GM18858 (cell line): Measurements from ENCODE around the gene ERBIN.
"Not testable (repeated sequence)": the region's sequence is repeated elsewhere in the genome, so short reads cannot be mapped to it uniquely, and the experiment has no call there.

Experiments
- ATAC-seq: cut with Tn5 transposase; IDR thresholded peaks from one replicate; pipeline ENCODE4 v1.9.1; 2021; ENCODE audit not compliant: unreplicated experiment

The ERBIN gene

DNA sequence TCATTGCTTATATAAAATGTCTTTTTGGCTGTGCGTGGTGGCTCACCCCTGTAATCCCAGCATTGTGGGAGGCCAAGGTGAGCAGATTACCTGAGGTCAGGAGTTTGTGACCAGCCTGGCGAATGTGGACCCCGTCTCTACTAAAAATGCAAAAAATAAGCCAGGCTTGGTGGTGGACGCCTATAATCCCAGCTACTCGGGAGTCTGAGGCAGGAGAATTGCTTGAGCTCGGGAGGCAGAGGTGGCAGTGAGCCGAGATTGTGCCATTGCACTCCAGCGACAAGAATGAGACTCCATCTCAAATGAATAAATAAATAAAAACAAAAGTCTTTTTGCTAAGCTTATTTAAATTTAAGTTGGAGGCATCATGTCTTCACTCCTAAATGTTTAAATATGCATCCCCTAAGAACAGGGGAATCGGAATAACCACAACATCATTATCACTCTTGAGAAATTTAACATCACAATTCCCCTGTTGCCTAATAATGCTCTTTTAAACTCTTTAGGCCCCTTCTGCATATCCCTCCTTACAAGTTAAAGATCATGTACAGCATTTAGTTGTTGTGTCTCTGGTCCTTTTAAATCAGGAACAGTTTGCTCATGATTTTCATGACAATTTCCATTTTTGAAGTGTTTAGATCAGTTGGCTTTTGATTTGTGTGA, 72.8 kb downstream of the ERBIN start:
- ATAC-seq, result no peak

DNA sequence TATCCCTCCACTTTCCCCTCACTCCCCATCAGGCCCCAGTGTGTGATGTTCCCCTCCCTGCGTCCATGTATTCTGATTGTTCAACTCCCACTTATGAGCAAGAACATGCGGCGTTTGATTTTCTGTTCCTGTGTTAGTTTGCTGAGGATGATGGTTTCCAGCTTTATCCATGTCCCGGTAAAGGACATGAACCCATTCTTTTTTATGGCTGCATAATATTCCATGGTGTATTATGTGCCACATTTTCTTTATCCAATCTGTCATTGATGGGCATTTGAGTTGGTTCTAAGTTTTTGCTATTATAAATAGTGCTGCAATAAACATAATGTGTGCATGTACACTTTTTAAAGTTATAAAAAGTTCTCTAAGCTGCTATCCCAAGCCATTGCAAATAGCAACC, 75.6 kb downstream of the ERBIN start:
- no peak for ATAC-seq

DNA sequence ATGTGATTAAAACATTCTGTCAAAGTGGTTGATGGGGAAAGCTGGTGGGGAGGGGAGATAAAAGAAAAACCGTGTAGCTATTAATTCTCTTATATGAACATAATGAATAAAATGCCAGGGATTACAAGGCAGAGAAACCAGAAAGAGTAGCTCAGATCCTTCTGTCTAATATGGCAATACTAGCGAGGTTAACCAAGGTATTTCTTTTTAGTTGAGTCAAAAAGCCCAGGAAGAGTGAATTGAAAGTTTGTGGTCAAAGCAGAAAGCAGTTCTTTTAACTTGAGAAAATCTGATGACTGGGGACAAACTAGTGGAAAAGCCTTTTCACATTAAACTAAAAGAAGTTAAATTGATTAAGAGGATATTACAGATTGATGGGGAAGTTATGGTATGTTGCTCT, 76.0 kb downstream of the ERBIN start:
- ATAC-seq, result peak; percentile 60

DNA sequence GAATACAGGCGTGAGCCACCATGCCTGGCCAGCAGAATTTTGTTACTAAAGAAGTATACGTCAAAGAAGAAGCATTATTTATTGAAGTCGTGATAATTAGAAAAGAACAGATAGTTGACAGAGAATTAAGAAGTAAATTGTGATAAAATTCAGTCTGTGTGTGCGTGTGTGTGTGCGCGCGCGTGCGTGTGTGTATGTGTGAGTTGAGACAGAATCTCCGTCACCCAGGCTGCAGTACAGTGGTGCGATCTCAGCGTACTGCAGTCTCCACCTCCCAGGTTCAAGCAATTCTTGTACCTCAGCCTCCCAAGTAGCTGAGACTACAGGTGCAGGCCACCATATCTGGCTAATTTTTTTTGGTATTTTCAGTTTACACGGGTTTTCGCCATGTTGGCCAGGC, 77.8 kb downstream of the ERBIN start:
- ATAC-seq, result no peak

DNA sequence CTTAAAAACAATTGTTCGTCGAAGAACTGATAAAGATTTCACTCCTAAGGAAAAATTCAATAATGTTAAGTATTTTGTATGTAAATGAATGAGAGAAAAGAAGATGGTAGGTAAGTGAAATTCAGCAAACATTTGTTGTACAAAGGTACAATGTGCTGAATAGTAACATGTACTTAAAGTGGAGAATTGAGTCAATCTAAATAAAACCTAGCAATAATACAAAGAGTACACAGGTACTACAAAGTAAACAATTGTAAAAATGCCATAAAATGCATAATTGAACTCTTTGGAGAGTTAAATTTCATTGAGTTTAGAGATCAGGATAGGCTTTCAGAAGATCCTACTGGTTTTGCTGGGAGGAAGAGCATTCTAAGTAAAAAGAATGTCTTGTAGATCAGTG, 82.9 kb downstream of the ERBIN start:
- ATAC-seq, result no peak

DNA sequence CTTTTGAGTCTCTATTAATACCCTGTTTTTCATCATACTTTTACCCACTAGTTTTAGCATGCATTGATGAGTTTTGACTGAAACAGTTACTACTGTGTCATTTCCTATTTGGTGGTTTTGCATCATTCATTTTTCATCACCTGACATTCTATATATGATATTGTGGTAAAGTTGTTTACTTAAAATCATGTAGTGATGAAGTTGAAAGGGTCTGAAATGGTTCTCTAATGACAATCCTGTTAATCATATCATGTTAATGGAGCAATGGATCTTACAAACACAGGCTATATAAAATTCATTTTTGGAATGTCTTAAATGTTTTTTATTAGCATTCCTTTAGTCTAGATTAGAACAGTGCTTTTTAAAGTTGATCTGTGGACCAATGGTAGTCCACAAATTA, 84.1 kb downstream of the ERBIN start:
- no peak for ATAC-seq

DNA sequence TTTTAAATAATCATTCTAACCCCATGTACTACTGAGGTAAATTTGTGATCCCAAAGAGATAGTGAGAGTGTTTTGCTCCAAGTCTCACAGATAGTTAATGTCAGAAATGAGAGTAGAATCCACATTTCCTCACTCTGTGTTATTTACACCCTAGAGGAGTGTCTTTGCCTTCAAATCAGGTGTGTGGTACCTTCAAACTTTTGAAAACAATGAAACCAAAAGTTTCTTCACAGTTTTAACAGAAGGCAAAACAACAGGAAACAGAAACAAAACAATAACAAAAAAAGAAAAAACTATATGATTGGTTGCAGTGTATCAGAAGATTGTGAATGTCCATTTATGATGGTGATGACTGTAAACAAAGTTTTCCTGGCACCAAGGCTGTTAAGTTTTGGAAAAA, 85.9 kb downstream of the ERBIN start:
- no peak for ATAC-seq

DNA sequence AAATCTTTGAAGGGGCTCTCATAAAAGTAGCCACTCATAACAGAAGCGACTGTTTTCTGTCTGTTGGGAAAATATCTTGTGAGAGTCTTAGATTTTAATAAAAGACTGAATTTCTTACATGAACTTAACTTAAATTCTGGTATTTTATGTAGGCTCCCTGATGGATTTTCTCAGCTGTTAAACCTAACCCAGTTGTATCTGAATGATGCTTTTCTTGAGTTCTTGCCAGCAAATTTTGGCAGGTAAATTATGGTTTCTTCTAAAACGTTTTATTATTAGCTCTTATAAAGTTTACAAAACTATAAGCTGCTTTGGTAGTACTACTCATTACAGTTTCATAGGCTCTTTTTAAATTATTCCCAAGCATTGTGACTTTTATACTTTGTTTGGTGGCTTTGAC, 87.0 kb downstream of the ERBIN start:
- no peak for ATAC-seq

DNA sequence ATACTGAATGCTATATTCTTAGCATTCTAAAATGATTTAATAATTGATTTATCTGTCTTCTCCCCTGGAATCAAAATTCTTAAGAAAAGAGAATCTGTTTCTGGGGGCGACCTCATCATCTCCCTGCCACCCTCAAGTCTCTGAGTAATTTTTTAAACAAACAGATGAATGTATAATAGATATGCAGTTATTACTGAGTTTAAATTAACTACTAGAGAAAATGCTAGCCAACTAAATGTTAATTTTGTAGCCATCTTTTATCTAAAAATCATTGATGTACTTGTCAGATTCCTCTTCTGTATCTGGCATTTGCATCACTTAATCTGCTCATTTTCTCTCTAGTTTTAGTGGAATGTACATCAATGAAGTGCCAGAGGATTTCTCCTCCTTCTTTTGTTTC, 87.5 kb downstream of the ERBIN start:
- no peak for ATAC-seq

DNA sequence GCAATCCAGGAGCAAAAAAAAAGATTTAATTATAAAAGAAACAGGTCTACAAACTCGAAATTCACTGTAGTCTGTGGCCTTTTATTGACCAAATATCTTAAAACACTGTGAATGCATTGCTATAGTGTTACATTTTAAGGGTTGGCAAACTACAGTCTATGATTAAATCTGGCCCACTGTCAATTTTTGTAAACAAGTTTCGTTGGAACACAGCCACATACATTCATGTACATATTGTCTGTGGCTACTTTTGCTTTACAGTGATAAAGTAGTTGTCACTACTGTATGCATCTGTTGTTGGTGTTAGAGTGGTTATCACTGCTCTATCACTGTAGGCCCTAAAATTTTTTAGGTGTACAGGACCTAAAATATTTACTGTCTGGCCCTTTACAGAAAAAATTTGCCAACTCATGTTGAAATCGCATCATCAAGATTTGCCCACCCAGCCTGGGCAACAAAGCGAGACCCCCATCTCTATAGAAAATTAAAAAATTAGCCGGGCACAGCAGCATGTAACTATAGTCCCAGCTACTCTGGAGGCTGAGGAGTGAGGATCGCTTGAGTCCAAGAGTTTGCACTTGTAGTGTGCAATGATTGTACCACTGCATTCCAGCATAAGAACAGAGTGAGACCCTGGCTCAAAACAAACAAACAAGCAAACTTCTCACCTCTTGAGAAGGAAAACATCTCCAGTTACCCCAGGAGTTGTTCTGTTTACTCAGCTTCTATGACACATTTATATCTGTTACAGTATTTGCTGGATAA, 89.0 kb downstream of the ERBIN start:
- no peak for ATAC-seq

DNA sequence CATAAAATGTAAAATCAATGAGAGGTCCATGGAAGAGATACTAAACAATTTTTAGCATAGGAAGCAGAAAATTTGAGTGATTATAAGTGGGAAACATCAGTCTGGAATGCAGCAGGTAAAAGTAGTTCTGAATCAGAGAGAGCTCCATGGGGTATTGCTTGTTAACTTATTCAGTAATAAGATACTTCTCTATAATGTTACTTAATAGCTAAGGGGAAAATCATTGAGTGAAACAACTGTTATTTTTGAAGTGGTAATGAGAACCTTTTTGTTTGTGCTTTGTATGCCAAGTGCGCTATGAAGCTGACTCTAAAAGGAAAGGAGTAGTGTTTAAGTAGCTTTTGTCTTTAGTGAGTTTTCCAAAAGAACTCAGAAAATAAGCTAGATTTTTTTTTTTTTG, 95.2 kb downstream of the ERBIN start:
- no peak for ATAC-seq

DNA sequence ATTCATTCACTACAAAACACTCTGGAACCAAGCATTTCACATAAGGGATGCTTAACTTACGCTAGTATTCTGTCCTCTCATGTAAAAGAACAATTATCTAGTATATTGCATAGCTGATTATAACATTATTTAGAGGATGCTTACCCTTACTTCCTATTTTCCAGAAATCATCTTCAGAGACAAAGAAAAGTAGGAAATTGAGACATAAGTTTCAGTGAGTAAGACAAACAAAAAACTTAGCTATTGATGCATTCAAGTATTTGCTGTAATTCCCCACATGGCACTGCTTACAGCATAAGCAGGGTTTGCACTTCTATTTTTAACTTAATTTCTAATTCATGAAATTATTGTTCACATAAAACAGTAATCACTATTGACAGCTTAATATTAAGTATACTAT, 112.9 kb downstream of the ERBIN start:
- ATAC-seq, result no peak

DNA sequence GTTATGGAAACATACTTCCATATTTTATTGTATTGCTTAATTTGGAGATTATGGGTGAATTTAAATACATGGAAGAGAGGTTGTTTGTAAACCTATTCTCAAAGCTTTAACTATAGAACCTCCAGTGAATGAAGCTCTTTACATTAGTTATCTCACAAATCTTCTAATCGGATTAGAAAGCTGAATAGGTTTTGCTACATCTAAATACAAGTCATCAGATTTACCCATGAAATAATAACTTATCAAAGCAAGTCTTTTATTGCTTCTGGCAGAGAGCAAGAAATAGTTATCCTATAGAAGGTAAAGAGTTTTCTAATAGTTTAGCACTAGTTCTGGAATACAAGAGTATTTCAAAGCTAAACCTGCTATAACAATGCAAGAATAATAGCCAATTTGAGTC, 113.3 kb downstream of the ERBIN start:
- no peak for ATAC-seq

DNA sequence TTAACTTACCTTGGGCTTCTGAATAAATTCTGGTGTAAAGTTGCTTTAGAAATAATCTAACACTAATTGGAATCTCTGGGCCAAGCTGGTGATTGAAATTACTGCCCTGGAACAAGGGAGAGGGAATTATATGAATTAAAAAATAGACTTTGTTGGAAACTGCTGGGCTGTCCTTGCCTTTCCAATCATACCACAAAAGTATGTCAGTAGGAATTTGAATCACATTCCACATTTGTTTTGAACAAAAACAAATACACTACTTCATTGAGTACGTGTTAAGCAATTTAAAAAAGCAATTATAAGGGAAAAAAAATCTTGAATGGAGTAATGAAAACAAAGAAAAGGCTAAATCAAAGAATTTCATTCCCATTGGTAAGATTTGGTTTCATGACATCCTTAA, 115.3 kb downstream of the ERBIN start:
- no peak for ATAC-seq

DNA sequence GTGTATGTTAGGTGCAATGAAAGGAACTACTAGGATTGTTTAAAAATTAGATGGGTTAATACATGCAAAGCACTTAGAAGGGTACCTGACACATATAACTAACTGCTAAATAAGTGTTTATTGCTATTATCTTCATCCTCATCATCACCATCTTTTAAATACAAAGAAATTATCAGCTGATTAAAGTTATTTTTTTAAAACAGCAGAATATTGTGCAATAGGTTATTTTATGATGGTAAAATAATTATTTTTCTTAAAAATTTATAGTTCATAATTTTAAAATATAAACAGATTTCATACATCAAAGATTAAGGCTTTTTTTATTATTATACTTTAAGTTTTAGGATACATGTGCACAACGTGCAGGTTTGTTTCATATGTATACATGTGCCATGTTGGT, 130.9 kb downstream of the ERBIN start:
- no peak for ATAC-seq

DNA sequence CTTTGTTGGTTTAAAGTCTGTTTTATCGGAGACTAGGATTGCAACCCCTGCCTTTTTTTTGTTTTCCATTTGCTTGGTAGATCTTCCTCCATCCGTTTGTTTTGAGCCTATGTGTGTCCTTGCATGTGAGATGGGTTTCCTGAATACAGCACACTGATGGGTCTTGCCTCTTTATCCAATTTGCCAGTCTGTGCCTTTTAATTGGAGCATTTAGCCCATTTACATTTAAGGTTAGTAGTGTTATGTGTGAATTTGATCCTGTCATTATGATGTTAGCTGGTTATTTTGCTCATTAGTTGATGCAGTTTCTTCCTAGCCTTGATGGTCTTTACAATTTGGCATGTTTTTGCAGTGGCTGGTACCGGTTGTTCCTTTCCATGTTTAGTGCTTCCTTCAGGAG, 134.9 kb downstream of the ERBIN start:
- ATAC-seq, result not testable (repeated sequence)

DNA sequence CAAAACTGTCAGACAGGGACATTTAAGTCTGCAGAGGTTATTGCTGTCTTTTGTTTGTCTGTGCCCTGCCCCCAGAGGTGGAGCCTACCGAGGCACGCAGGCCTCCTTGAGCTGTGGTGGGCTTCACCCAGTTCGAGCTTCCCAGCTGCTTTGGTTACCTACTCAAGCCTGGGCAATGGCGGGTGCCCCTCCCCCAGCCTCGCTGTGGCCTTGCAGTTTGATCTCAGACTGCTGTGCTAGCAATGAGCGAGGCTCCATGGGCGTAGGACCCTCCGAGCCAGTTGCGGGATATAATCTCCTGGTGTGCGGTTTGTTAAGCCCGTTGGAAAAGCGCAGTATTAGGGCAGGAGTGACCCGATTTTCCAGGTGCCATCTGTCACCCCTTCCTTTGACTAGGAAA, 136.7 kb downstream of the ERBIN start:
- ATAC-seq, result not testable (repeated sequence)

DNA sequence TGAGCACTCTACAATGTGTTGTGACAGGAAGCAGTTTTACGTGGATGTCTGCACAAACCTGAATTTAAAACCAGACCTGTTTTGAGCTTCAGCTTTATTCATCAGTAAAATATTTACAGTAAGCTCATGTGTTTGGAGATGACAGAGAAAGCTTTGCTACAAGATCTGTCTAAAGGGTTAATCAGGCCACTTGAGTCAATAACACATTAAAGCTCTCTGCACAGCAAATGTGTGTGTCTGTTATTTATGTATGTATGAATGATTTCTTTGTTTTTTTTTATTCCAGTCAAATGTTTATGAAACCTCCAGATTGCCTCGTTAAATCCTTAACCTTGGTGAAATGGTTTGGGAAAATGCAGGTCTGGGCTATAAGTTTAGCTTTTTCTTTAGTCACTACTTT, 140.5 kb downstream of the ERBIN start:
- no peak for ATAC-seq

DNA sequence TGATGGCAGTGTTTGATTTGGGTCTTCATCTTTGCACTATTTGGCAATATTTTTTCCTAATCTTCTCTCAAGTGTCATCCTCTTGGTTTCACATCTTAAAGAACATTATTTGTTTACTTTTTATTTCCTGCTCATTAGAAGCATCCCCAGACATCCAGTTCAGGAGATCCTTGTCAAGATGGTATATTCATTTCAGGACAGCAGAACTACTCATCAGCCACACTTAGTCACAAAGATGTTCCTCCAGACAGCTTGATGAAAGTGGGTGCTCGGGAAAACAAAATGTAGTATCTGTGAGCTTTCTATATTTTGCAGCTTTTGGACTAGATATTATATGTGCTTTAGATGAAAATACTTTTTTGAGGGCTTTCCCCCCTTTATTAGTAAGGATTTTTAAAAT, 145.7 kb downstream of the ERBIN start:
- no peak for ATAC-seq

DNA sequence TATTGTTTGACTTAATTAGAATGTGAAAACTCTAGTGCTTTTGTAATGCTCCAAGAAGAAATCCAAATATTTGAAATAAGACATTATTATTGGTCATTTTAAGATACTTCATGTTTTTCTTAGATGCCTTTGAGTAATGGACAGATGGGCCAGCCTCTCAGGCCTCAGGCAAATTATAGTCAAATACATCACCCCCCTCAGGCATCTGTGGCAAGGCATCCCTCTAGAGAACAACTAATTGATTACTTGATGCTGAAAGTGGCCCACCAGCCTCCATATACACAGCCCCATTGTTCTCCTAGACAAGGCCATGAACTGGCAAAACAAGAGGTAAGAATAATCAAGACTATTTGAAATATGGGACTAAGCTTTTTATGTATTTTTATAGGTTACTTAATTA, 148.5 kb downstream of the ERBIN start:
- ATAC-seq, result no peak

DNA sequence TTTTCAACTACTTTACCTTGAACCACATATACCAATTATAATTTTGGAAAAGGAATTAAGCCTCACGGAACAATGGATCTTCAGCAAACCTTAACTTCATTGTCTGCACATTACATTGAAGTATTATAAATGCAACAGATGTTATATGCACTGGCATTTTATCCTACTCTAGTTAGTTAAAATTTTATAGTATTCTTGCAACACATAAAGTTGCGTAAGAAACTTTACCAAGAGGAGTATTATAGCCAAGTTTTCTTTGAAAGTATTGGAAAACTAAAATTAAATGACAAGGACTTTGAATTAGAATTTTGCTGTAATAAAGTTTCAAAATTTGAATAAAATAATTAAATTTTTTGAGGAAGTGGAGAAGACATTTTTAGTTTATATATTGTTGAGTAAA, 154.3 kb downstream of the ERBIN start:
- no peak for ATAC-seq

DNA sequence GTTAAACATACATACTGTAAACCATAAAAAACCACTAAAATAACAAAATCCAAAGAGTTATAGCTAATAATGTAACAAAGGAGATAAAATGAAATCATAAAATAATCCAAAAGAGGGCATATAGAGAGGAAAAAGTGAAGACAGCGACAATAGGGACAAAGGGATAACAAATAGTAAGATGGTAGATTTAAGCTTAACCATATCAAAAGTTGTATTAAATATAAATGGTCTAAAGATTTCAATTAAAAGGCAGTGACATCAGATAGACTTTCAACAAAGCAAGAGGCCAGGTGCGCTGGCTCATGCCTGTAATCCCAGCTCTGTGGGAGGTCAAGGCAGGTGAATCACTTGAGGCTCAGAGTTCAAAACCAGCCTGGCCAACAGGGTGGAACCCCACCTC, 163.0 kb downstream of the ERBIN start:
- ATAC-seq, result no peak

DNA sequence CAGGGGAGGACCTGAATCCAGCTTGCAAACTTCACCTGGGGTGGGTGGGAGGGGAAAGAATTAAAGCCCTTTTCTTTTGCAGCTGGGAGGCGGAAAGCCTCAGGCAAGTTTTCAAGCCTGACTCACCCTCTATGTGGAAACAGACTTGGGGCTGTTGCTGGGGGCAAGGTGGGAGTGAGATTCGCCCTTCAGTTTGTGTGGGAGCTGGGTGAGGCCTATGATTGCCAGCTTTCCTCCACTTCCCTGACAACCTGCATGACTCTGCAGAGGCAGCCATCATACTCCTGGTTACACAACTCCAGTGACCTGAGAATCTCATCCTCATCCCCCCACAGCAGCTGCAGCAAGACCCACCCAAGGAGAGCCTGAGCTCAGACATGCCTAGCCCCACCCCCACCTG, 174.5 kb downstream of the ERBIN start:
- no peak for ATAC-seq
